T-cell (primary cell): ENCODE measurements around the gene PPM1A. TPM values are rescaled to one million over a fixed set of nuclear protein-coding genes. Genes with fewer than 3 reads are reported as not detected.

Experiments used
- ATAC-seq, 4 experiments: fragments of 200-7000 bp in 3 of 4; fragments of 150-1000 bp in 1 of 4; cut with Tn5 transposase; replicated peaks in 1 of 4; 1 replicate in 3 of 4; 2 replicates in 1 of 4; pipeline ENCODE4 v1.10.0; 2021; ENCODE audit warnings: moderate library complexity in 3 of 4, mild to moderate bottlenecking in 2 of 4, moderate number of reproducible peaks in 1 of 4
- CTCF ChIA-PET, 2 donors: fragments of 300-600 bp; sonication (Branson Sonifier 250); formaldehyde crosslinking; loops; one replicate each; lab custom pipeline; 2022; ENCODE audit warnings: antibody characterized with exemption in 2 of 2; lab: Charles Lee
- POLR2A ChIA-PET, 2 donors: fragments of 300-600 bp; sonication (Branson Sonifier 250); formaldehyde crosslinking; loops; one replicate each; lab custom pipeline; 2022; ENCODE audit warnings: antibody characterized with exemption in 2 of 2; lab: Charles Lee
- DNase-seq, 35 experiments: peaks; one replicate each; pipeline versions ENCODE4 v3.0.0 to v3.0.0-alpha.2; 2013 to 2023
- H3K27ac ChIP-seq: one replicate; pipeline ENCODE4 v1.5.1; 2013; ENCODE audit warnings: low read length
- H3K27me3 ChIP-seq, 2 experiments: replicated peaks in 1 of 2; 1 replicate in 1 of 2; 2 replicates in 1 of 2; pipeline versions ENCODE4 v1.6.1 to v1.7.0; 2013; ENCODE audit warnings: low read length in 1 of 2, mixed read lengths in 1 of 2; ENCODE audit not compliant: control insufficient read depth in 2 of 2, insufficient read depth in 2 of 2; ENCODE audit errors: extremely low read depth in 1 of 2
- H3K36me3 ChIP-seq, 2 donors: 1 replicate in 1 of 2; 2 replicates in 1 of 2; pipeline versions ENCODE4 v1.6.1 to v1.7.0; 2013; ENCODE audit warnings: low read length in 1 of 2; ENCODE audit not compliant: control insufficient read depth in 2 of 2, insufficient read depth in 1 of 2; ENCODE audit errors: extremely low read depth in 1 of 2
- H3K4me1 ChIP-seq, 2 experiments: 1 replicate in 1 of 2; 2 replicates in 1 of 2; pipeline versions ENCODE4 v1.6.1 to v1.7.0; 2013; ENCODE audit warnings: low read length in 2 of 2, mixed read lengths in 1 of 2; ENCODE audit not compliant: insufficient read depth in 2 of 2, control insufficient read depth in 1 of 2; ENCODE audit errors: extremely low read depth in 1 of 2
- H3K4me3 ChIP-seq, 2 donors: 1 replicate in 1 of 2; 2 replicates in 1 of 2; pipeline versions ENCODE4 v1.5.1 to v1.7.0; 2013; ENCODE audit warnings: mild to moderate bottlenecking in 2 of 2, low read length in 1 of 2, moderate library complexity in 1 of 2; ENCODE audit not compliant: control insufficient read depth in 1 of 2; ENCODE audit errors: extremely low read depth in 1 of 2
- H3K9me3 ChIP-seq: 2 replicates; pipeline ENCODE4 v1.7.0; 2013
- H3K27ac Mint-ChIP-seq, 2 donors: one replicate each; pipeline ENCODE4 v1.8.0; 2020 to 2021; ENCODE audit warnings: mild to moderate bottlenecking in 2 of 2, mixed read lengths in 2 of 2
- H3K27me3 Mint-ChIP-seq, 2 donors: one replicate each; pipeline ENCODE4 v1.8.0; 2021 to 2022; ENCODE audit warnings: mixed read lengths in 2 of 2
- H3K36me3 Mint-ChIP-seq: one replicate; pipeline ENCODE4 v1.8.0; 2021; ENCODE audit warnings: mixed read lengths
- H3K4me1 Mint-ChIP-seq, 3 donors: one replicate each; pipeline ENCODE4 v1.8.0; 2020 to 2022; ENCODE audit warnings: mixed read lengths in 3 of 3, mild to moderate bottlenecking in 1 of 3
- H3K4me3 Mint-ChIP-seq, 3 donors: one replicate each; pipeline ENCODE4 v1.8.0; 2020 to 2022; ENCODE audit warnings: mild to moderate bottlenecking in 3 of 3, mixed read lengths in 3 of 3, moderate library complexity in 3 of 3
- H3K9me3 Mint-ChIP-seq, 3 donors: one replicate each; pipeline ENCODE4 v1.8.0; 2020 to 2022; ENCODE audit warnings: mixed read lengths in 3 of 3
- WGBS: methylation state at CpG from one replicate; pipeline ENCODE4 v1.1.5; 2013; ENCODE audit warnings: missing lambda C conversion rate; ENCODE audit not compliant: insufficient coverage; 5-methylcytosine and 5-hydroxymethylcytosine counted together
- total RNA-seq, 35 experiments: library from RNA in 6 of 35; stranded (reverse) in 6 of 35; fragments of 120-200 nt in 1 of 35; gene quantifications; one replicate each; pipeline versions ENCODE4 v1.2.1 to v1.2.4 and lab custom pipeline; 2013 to 2026

PPM1A gene
- total RNA-seq, 5 donors from 2014 or later (not counting 1 experiment from before 2014, with no cell fraction given): 42.8 to 71.6 (median 46.1) TPM

- H3K4me1 Mint-ChIP-seq: no peaks in the 10 kb centered on the region
- CTCF ChIA-PET: interaction anchor here in 1 of 2 donors (0.6 kb wide), 1 partner anchor 242 kb away, joined by 3 read pairs; no protein-coding TSS in a partner anchor
- H3K4me3 Mint-ChIP-seq: no peak overlapping the region
Observed at GRCh38 chr14:60206837-60207533, 42.0 kb upstream of the PPM1A start.

GRCh38 chr14:60210703-60211102 lies 38.3 kb upstream of the PPM1A start:
- H3K36me3 Mint-ChIP-seq: no peaks in the 10 kb centered on the region
- H3K27ac Mint-ChIP-seq: no peak overlapping the region
- no peak overlapping the region for H3K4me3 Mint-ChIP-seq
- H3K9me3 Mint-ChIP-seq: no peaks in the 10 kb centered on the region
- H3K27me3 ChIP-seq: no peaks in the 10 kb centered on the region
- H3K4me1 Mint-ChIP-seq: no peaks in the 10 kb centered on the region
- H3K27me3 Mint-ChIP-seq: peaks cover 15 to 20% of the 10 kb centered on the region in 2 donors
- H3K4me1 ChIP-seq: no peaks in the 10 kb centered on the region
- DNase-seq: no peak
- ChIA-PET POLR2A (no interaction called here), CTCF (no interaction called here)
- H3K9me3 ChIP-seq: no peaks in the 10 kb centered on the region
- no peaks in the 10 kb centered on the region for H3K36me3 ChIP-seq
- no peak overlapping the region for H3K4me3 ChIP-seq
- H3K27ac ChIP-seq: no peak overlapping the region
- WGBS: no CpG with 5 or more reads among the region's 1 CpG
- ATAC-seq: no peak

More at GRCh38 chr14:60206837-60207533, 42.0 kb upstream of the PPM1A start:
- Histone ChIP-seq H3K27ac (no peak overlapping the region), H3K36me3 (no peaks in the 10 kb centered on the region), H3K4me3 (no peak overlapping the region), H3K9me3 (no peaks in the 10 kb centered on the region), H3K27me3 (peaks cover 0 to 4% of the 10 kb centered on the region in 2 experiments), H3K4me1 (no peaks in the 10 kb centered on the region)
- DNase-seq: no peak
- WGBS: 90% methylated on average over 4 of the region's 6 CpGs
- POLR2A ChIA-PET: interaction anchor here in 1 of 2 donors (0.6 kb wide), 1 partner anchor 14 kb away, joined by 6 read pairs; no protein-coding TSS in a partner anchor
- Mint-ChIP-seq H3K9me3 (no peaks in the 10 kb centered on the region), H3K36me3 (no peaks in the 10 kb centered on the region), H3K27me3 (peaks cover 24 to 38% of the 10 kb centered on the region in 2 donors), H3K27ac (no peak overlapping the region)
- no peak for ATAC-seq

GRCh38 chr14:60211153-60211552 lies 37.9 kb upstream of the PPM1A start:
- 100% methylated on average over 1 of the region's 3 CpGs for WGBS
- POLR2A ChIA-PET: no interaction called here
- CTCF ChIA-PET: no interaction called here
- H3K4me3 Mint-ChIP-seq: no peak overlapping the region
- no peak overlapping the region for H3K4me3 ChIP-seq
- H3K27me3 Mint-ChIP-seq: peaks cover 11 to 17% of the 10 kb centered on the region in 2 donors
- DNase-seq (no peak), ATAC-seq (no peak)
- H3K9me3 ChIP-seq: no peaks in the 10 kb centered on the region
- no peaks in the 10 kb centered on the region for H3K27me3 ChIP-seq
- no peaks in the 10 kb centered on the region for H3K36me3 ChIP-seq
- H3K4me1 ChIP-seq: no peaks in the 10 kb centered on the region
- no peak overlapping the region for H3K27ac ChIP-seq
- H3K9me3 Mint-ChIP-seq: no peaks in the 10 kb centered on the region
- no peaks in the 10 kb centered on the region for H3K36me3 Mint-ChIP-seq
- no peak overlapping the region for H3K27ac Mint-ChIP-seq
- H3K4me1 Mint-ChIP-seq: no peaks in the 10 kb centered on the region

GRCh38 chr14:60212503-60213371 lies 36.3 kb upstream of the PPM1A start:
- Mint-ChIP-seq H3K4me1 (no peaks in the 10 kb centered on the region), H3K36me3 (no peaks in the 10 kb centered on the region), H3K27me3 (peaks cover 3 to 10% of the 10 kb centered on the region in 2 donors), H3K4me3 (no peak overlapping the region), H3K27ac (no peak overlapping the region), H3K9me3 (no peaks in the 10 kb centered on the region)
- H3K27me3 ChIP-seq: no peaks in the 10 kb centered on the region
- no peaks in the 10 kb centered on the region for H3K9me3 ChIP-seq
- POLR2A ChIA-PET: no interaction called here
- no peak overlapping the region for H3K27ac ChIP-seq
- DNase-seq (no peak), ATAC-seq (no peak)
- no peaks in the 10 kb centered on the region for H3K36me3 ChIP-seq
- H3K4me1 ChIP-seq: no peaks in the 10 kb centered on the region
- WGBS: 70% methylated on average over 3 of the region's 5 CpGs
- H3K4me3 ChIP-seq: no peak overlapping the region
- CTCF ChIA-PET: no interaction called here

GRCh38 chr14:60214003-60214402 lies 35.0 kb upstream of the PPM1A start:
- CTCF ChIA-PET: interaction anchor here in 1 of 2 donors (0.9 kb wide), 1 partner anchor 43 kb away, joined by 4 read pairs; no protein-coding TSS in a partner anchor
- H3K4me3 Mint-ChIP-seq: no peak overlapping the region
- no peak overlapping the region for H3K27ac ChIP-seq

GRCh38 chr14:60214415-60215126 lies 34.5 kb upstream of the PPM1A start:
- H3K36me3 ChIP-seq: no peaks in the 10 kb centered on the region
- DNase-seq (no peak), ATAC-seq (no peak)
- H3K27ac ChIP-seq: no peak overlapping the region
- Mint-ChIP-seq H3K4me3 (no peak overlapping the region), H3K4me1 (no peaks in the 10 kb centered on the region), H3K9me3 (no peaks in the 10 kb centered on the region), H3K36me3 (no peaks in the 10 kb centered on the region), H3K27me3 (peaks cover 0 to 4% of the 10 kb centered on the region in 2 donors), H3K27ac (no peak overlapping the region)
- ChIA-PET POLR2A (interaction anchor here in 1 of 2 donors (0.6 kb wide), 1 partner anchor 107 kb away, joined by 3 read pairs; no protein-coding TSS in a partner anchor), CTCF (interaction anchor here (0.6 to 0.9 kb wide), 2 partner anchors 15 to 42 kb away, joined by 3 to 4 read pairs; no protein-coding TSS in a partner anchor)
- no peaks in the 10 kb centered on the region for H3K4me1 ChIP-seq
- no peak overlapping the region for H3K4me3 ChIP-seq
- no peaks in the 10 kb centered on the region for H3K9me3 ChIP-seq
- no peaks in the 10 kb centered on the region for H3K27me3 ChIP-seq
- no CpG with 5 or more reads among the region's 1 CpG for WGBS

More at GRCh38 chr14:60214003-60214402, 35.0 kb upstream of the PPM1A start:
- WGBS: 86% methylated on average over 1 of the region's 3 CpGs
- Histone ChIP-seq H3K4me1 (no peaks in the 10 kb centered on the region), H3K9me3 (no peaks in the 10 kb centered on the region), H3K4me3 (no peak overlapping the region), H3K36me3 (no peaks in the 10 kb centered on the region), H3K27me3 (no peaks in the 10 kb centered on the region)
- no peak for DNase-seq
- H3K4me1 Mint-ChIP-seq: no peaks in the 10 kb centered on the region
- POLR2A ChIA-PET: interaction anchor here in 1 of 2 donors (0.6 kb wide), 1 partner anchor 108 kb away, joined by 3 read pairs; no protein-coding TSS in a partner anchor
- H3K27me3 Mint-ChIP-seq: peaks cover 0 to 10% of the 10 kb centered on the region in 2 donors
- ATAC-seq: no peak
- H3K9me3 Mint-ChIP-seq: no peaks in the 10 kb centered on the region
- H3K27ac Mint-ChIP-seq: no peak overlapping the region
- H3K36me3 Mint-ChIP-seq: no peaks in the 10 kb centered on the region
